K562 (cell line): ENCODE measurements around the gene CAPN3. TPM values are rescaled to one million over a fixed set of nuclear protein-coding genes. Genes with fewer than 3 reads are reported as not detected.

ENCODE experiments used
- ATAC-seq: fragments of 200-7000 bp; cut with Tn5 transposase; 3 replicates; pipeline ENCODE4 v1.9.1; 2020; ENCODE audit warnings: moderate library complexity
- BruUV-seq: library from RNA; stranded (reverse); fragments of 400-500 nt; replicated peaks from 2 replicates; lab custom pipeline; 2021; lab: Mats Ljungman, UMichigan
- CTCF ChIA-PET: fragments of 300-600 bp; formaldehyde crosslinking; extraction: SDS; loops from one replicate; lab custom pipeline; 2021; ENCODE audit warnings: low intra/inter-chr PET ratio; lab: Yijun Ruan, JAX
- POLR2A ChIA-PET: fragments of 300-600, 350-650 bp; sonication (Branson Sonifier 250); formaldehyde crosslinking; extraction: SDS; loops from one replicate; lab custom pipeline; 2021; ENCODE audit warnings: antibody characterized with exemption, inconsistent platforms; lab: Yijun Ruan, JAX
- DNase-seq, 4 experiments: peaks; one replicate each; pipeline versions ENCODE4 v3.0.0 to v3.0.0-alpha.2; 2011 to 2018; ENCODE audit warnings: low spot score in 3 of 4, mixed read lengths in 3 of 4; ENCODE audit errors: extremely low read depth in 1 of 4
- FAIRE-seq: peaks from 2 replicates; lab custom pipeline; 2011; peaks lifted over from hg19 to GRCh38; lab: Jason Lieb, UNC
- H2AFZ ChIP-seq: 2 replicates; pipeline ENCODE4 v1.6.0; 2011; ENCODE audit warnings: low read depth, low read length, control low read depth, inconsistent platforms
- H3K27ac ChIP-seq: fragments of 200-600 bp; 3 replicates; pipeline ENCODE4 v1.8.0; 2011; ENCODE audit warnings: low read depth, mild to moderate bottlenecking, control low read depth, inconsistent platforms, low read length, moderate library complexity, mixed read lengths; ENCODE audit errors: extremely low read depth
- H3K27me3 ChIP-seq, 2 experiments: fragments of 300-600 bp in 1 of 2; 2 replicates in 1 of 2; 3 replicates in 1 of 2; pipeline versions ENCODE4 v1.6.0 to v1.8.0; 2011; ENCODE audit warnings: inconsistent platforms in 2 of 2, low read length in 2 of 2, mild to moderate bottlenecking in 1 of 2, mixed read lengths in 1 of 2, moderate library complexity in 1 of 2; ENCODE audit not compliant: control insufficient read depth in 2 of 2, insufficient read depth in 2 of 2
- H3K36me3 ChIP-seq: fragments of 300-600 bp; 3 replicates; pipeline ENCODE4 v1.8.0; 2011; ENCODE audit warnings: mild to moderate bottlenecking, low read length, inconsistent platforms; ENCODE audit not compliant: control insufficient read depth, insufficient read depth
- H3K4me1 ChIP-seq, 2 experiments: fragments of 200-600 bp in 1 of 2; replicated peaks in 1 of 2; 2 replicates in 1 of 2; 3 replicates in 1 of 2; pipeline versions ENCODE4 v1.5.1 to v1.8.0; 2011; ENCODE audit warnings: inconsistent platforms in 2 of 2, low read length in 2 of 2, mild to moderate bottlenecking in 1 of 2, mixed read lengths in 1 of 2, moderate library complexity in 1 of 2; ENCODE audit not compliant: control insufficient read depth in 2 of 2, insufficient read depth in 2 of 2
- H3K4me2 ChIP-seq: 2 replicates; pipeline ENCODE4 v1.6.1; 2011; ENCODE audit warnings: low read length, control low read depth, inconsistent platforms, mixed read lengths; ENCODE audit not compliant: insufficient read depth
- H3K4me3 ChIP-seq: fragments of 200-600 bp; sonication (generic), shearing (Covaris generic); 2 replicates; pipeline ENCODE4 v1.5.1; 2016; ENCODE audit warnings: control low read depth, inconsistent platforms
- H3K79me2 ChIP-seq: fragments of 200-600 bp; 3 replicates; pipeline ENCODE4 v1.8.0; 2011; ENCODE audit warnings: low read length, inconsistent platforms; ENCODE audit not compliant: control insufficient read depth, insufficient read depth
- H3K9ac ChIP-seq, 2 experiments: 2 replicates each; pipeline versions ENCODE4 v1.6.0 to v1.6.1; 2011; ENCODE audit warnings: low read depth in 2 of 2, low read length in 2 of 2, control low read depth in 1 of 2, inconsistent platforms in 1 of 2, mild to moderate bottlenecking in 1 of 2, mixed read lengths in 1 of 2; ENCODE audit not compliant: insufficient read depth in 1 of 2
- H3K9me1 ChIP-seq: one replicate; pipeline ENCODE4 v1.6.0; 2011; ENCODE audit warnings: inconsistent platforms, mild to moderate bottlenecking, low read length, moderate library complexity; ENCODE audit not compliant: control insufficient read depth, insufficient read depth
- H3K9me3 ChIP-seq: replicated peaks from 2 replicates; pipeline ENCODE4 v1.5.1; 2011; ENCODE audit warnings: low read depth, low read length, inconsistent platforms; ENCODE audit not compliant: control insufficient read depth, insufficient read depth
- H4K20me1 ChIP-seq: replicated peaks from 2 replicates; pipeline ENCODE4 v1.6.1; 2011; ENCODE audit warnings: low read length, inconsistent platforms, mixed read lengths; ENCODE audit not compliant: control insufficient read depth, insufficient read depth
- ARID3B ChIP-seq: fragments of 250-450 bp; sonication (Bioruptor Pico); IDR thresholded peaks from 2 replicates; pipeline ENCODE4 v1.4.0; 2020; ENCODE audit warnings: borderline replicate concordance
- BRF2 ChIP-seq: IDR thresholded peaks from 3 replicates; pipeline ENCODE4 v1.6.1; 2011; ENCODE audit warnings: borderline replicate concordance, mild to moderate bottlenecking; ENCODE audit not compliant: insufficient read length, insufficient read depth
- CEBPG ChIP-seq, 3 experiments: fragments of 200-800 bp in 1 of 3; sonication (Bioruptor generic) in 1 of 3; sonication (generic) in 1 of 3; formaldehyde crosslinking in 1 of 3; IDR thresholded peaks in 2 of 3; conservative IDR thresholded peaks in 1 of 3; 2 replicates each; pipeline versions ENCODE4 v1.6.1 to v1.8.0; 2016 to 2022; ENCODE audit warnings: missing compliant biosample characterization in 2 of 3, missing genetic modification characterization in 2 of 3, mild to moderate bottlenecking in 1 of 3, missing genetic modification reagents in 1 of 3
- ELF1 ChIP-seq: fragments of 200-800 bp; sonication (Bioruptor generic); IDR thresholded peaks from 2 replicates; pipeline ENCODE4 v1.6.1; 2016; ENCODE audit warnings: missing genetic modification characterization, missing compliant biosample characterization
- SNIP1 ChIP-seq: fragments of 450-650 bp; IDR thresholded peaks from 2 replicates; pipeline ENCODE4 v1.7.1; 2017; ENCODE audit warnings: low read depth, mild to moderate bottlenecking
- XRCC4 ChIP-seq: IDR thresholded peaks from one replicate; pipeline ENCODE4 v1.6.1; 2011; ENCODE audit not compliant: insufficient read depth, insufficient read length; ENCODE audit errors: extremely low read depth
- WGBS: fragments of 100-300 bp; shearing (Covaris generic); methylation state at CpG from one replicate; pipeline ENCODE4 v1.1.6; 2016; ENCODE audit warnings: low coverage, mixed read lengths; ENCODE audit not compliant: insufficient coverage; ENCODE audit errors: missing lambda C conversion rate; 5-methylcytosine and 5-hydroxymethylcytosine counted together
- in situ Hi-C: fragments of 300-500 bp; cut with MboI; formaldehyde crosslinking; loops from 4 replicates; pipeline ENCODE4 v1.15.0; 2018; ENCODE audit warnings: inconsistent platforms, mixed read lengths
- intact Hi-C: fragments of 100-400 bp; cut with micrococcal nuclease; formaldehyde crosslinking; loops from 2 replicates; pipeline ENCODE4 v1.14.2; 2022
- polyA plus RNA-seq, 8 experiments: library from polyadenylated mRNA; depleted of rRNA in 4 of 8; stranded (reverse) in 5 of 8; unstranded in 3 of 8; fragments of >200 nt; fragmentation: Nextera tagmentation in 2 of 8; fragmentation: Illumina TruSeq in 1 of 8; extraction: Ambion mirVana in 2 of 8; extraction: Trizol in 1 of 8; gene quantifications; 2 replicates each; pipeline versions ENCODE4 v1.2.1 to v1.2.3, GENCODE V29; 2011 to 2014; ENCODE audit warnings: inconsistent platforms in 1 of 8, missing spikeins in 1 of 8
- total RNA-seq, 7 experiments: library from RNA; depleted of rRNA in 6 of 7; stranded (reverse); fragments of >200 nt in 6 of 7; fragmentation: Illumina TruSeq in 2 of 7; extraction: Trizol in 2 of 7; gene quantifications; 2 replicates each; pipeline versions ENCODE4 v1.2.1 to v1.2.3, GENCODE V29; 2011 to 2021; ENCODE audit warnings: low replicate concordance in 1 of 7
- TF ChIP-seq, protein P1 (sequence below): fragments of 150-350 bp; IDR thresholded peaks from 2 replicates; pipeline ENCODE4 v1.6.1; 2014; ENCODE audit warnings: low read depth, mild to moderate bottlenecking, low read length, borderline replicate concordance

Gene CAPN3
- total and polyA plus RNA-seq, 9 of the 15 experiments (the other 6 are each of a cell fraction or from before 2014, with no cell fraction given) = 0.03 to 0.34 (median 0.20) TPM; not detected in 2

DNA sequence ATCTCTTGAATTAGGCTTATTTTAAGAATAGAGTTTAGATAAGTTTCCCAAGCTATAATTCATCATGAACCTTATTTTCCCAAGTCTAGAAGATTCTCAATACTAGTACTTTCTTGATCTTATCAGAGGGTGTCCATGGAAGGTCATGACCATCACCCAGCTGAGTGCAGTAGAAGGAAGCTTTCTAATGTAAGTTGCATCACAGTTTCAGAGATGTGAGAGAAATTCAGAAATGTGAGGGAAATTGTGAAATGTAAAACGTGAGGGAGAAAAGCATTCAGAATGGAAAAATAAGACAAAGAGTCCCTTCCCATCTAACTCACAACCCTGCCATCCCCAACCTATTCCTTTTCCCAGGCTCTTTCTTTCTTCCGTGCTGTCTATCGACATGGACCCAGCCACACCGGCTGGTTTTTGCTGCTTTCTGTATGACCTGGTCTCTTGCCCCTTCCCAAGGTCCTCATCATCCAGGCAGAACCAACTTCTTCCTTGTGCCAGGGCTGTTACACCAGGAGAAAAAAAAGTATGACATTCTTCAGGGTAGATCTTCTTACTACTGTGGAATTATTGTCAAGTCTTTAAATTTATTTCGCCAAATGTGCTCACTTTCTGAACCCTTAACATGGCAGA is 6.7 kb downstream of the CAPN3 start:
- Histone ChIP-seq H3K4me2 (no peak overlapping the region), H4K20me1 (no peaks in the 10 kb centered on the region)
- no peak for ATAC-seq

More for the DNA sequence above, 6.7 kb downstream of the CAPN3 start:
- ChIA-PET CTCF (no interaction called here), POLR2A (no interaction called here)
- 15% methylated on average over 5 of the region's 5 CpGs for WGBS
- intact Hi-C loops (no loop called here), in situ Hi-C loops (no loop called here)
- H3K9me3 ChIP-seq = no peaks in the 10 kb centered on the region
- no peak overlapping the region for H3K4me3 ChIP-seq
- H3K36me3 ChIP-seq = no peaks in the 10 kb centered on the region
- H3K9ac ChIP-seq = no peak overlapping the region
- H3K27me3 ChIP-seq = no peaks in the 10 kb centered on the region; a peak in 1 of 5 replicates
- FAIRE-seq = no peak
- H2AFZ ChIP-seq = no peak overlapping the region
- no peak for DNase-seq
- no peak overlapping the region for H3K27ac ChIP-seq
- no peaks in the 10 kb centered on the region for H3K9me1 ChIP-seq
- H3K4me1 ChIP-seq = no peaks in the 10 kb centered on the region; a peak in 1 of 5 replicates
- H3K79me2 ChIP-seq = no peaks in the 10 kb centered on the region
- no peak for TF ChIP-seq CEBPG (CRISPR knock-in tag; IDR thresholded peaks at IDR 0.05)
- peak in 1 of 2 experiments; percentile 23; a peak in 1 of 4 replicates for TF ChIP-seq CEBPG (tag; conservative IDR thresholded peaks at IDR 0.05 in 1 of 2, IDR thresholded peaks at IDR 0.05 in 1 of 2)
- TF ChIP-seq ARID3B (CRISPR knock-in tag) = no peak
- TF ChIP-seq, protein P1, sequence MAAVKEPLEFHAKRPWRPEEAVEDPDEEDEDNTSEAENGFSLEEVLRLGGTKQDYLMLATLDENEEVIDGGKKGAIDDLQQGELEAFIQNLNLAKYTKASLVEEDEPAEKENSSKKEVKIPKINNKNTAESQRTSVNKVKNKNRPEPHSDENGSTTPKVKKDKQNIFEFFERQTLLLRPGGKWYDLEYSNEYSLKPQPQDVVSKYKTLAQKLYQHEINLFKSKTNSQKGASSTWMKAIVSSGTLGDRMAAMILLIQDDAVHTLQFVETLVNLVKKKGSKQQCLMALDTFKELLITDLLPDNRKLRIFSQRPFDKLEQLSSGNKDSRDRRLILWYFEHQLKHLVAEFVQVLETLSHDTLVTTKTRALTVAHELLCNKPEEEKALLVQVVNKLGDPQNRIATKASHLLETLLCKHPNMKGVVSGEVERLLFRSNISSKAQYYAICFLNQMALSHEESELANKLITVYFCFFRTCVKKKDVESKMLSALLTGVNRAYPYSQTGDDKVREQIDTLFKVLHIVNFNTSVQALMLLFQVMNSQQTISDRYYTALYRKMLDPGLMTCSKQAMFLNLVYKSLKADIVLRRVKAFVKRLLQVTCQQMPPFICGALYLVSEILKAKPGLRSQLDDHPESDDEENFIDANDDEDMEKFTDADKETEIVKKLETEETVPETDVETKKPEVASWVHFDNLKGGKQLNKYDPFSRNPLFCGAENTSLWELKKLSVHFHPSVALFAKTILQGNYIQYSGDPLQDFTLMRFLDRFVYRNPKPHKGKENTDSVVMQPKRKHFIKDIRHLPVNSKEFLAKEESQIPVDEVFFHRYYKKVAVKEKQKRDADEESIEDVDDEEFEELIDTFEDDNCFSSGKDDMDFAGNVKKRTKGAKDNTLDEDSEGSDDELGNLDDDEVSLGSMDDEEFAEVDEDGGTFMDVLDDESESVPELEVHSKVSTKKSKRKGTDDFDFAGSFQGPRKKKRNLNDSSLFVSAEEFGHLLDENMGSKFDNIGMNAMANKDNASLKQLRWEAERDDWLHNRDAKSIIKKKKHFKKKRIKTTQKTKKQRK = no peak
- no peak for TF ChIP-seq BRF2
- TF ChIP-seq SNIP1 = no peak
- no peak for TF ChIP-seq XRCC4
- TF ChIP-seq ELF1 (tag) = no peak
- BruUV-seq = no TSS peak
